ENCODE measurements around the gene HFM1. TPM values are rescaled to one million over a fixed set of nuclear protein-coding genes. Genes with fewer than 3 reads are reported as not detected.

The HFM1 gene
- total and polyA plus RNA-seq, 2 donors (not counting 3 experiments of a cell fraction or from before 2014, with no cell fraction given), result 0.11 TPM; not detected in 1

DNA sequence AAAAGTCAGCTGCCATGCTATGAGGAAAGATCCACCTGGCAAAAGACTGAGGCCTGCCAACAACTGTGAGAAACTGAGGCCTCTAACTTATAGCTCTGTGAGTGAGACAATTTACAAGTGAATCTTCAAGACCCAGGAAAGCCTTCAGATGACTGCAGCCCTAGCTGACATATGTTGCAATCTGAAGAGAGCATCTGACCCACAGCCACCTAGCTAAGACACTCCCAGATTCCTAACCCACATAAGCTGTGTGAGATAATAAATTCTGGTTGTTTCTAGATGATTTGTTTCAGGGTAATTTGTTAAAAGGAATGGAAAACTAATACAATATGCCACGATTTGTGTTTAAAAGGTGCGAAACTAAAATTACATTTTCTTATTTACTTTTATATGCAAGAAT is 55.1 kb downstream of the HFM1 start:
- FAIRE-seq, result no peak
- intact Hi-C loops (cut with micrococcal nuclease) (no loop called here), dilution Hi-C loops (cut with MboI; ENCODE audit: extremely low pct_ligation_motif_present, low sequenced_read_pairs) (no loop called here)
- DNase-seq (ENCODE audit: low read depth, low spot score), result no peak
- Histone ChIP-seq H3K79me2 (ENCODE audit: control insufficient read depth, insufficient read depth, low read length) (no peaks in the 10 kb centered on the region), H2AFZ (ENCODE audit: low read depth, low read length) (no peak overlapping the region), H3K9me1 (replicated peaks; ENCODE audit: control insufficient read depth, extremely low read depth, insufficient read depth, low read length) (no peaks in the 10 kb centered on the region), H3K36me3 (ENCODE audit: control insufficient read depth in 2 of 2, extremely low read depth in 1 of 2, insufficient read depth in 2 of 2, low read length in 2 of 2) (no peaks in the 10 kb centered on the region), H3K9me3 (replicated peaks; ENCODE audit: control insufficient read depth, insufficient read depth, low read length) (no peaks in the 10 kb centered on the region), H3K4me1 (ENCODE audit: control insufficient read depth, extremely low read depth, insufficient read depth, low read length) (no peaks in the 10 kb centered on the region), H3K4me3 (replicated peaks in 1 of 3; ENCODE audit: insufficient read depth in 1 of 3, low read depth in 1 of 3, low read length in 3 of 3) (no peak overlapping the region), H3K27ac (ENCODE audit: insufficient read depth, low read depth, low read length) (no peak overlapping the region), H3K27me3 (ENCODE audit: control insufficient read depth in 2 of 2, insufficient read depth in 2 of 2, low read length in 2 of 2) (no peaks in the 10 kb centered on the region), H3K9ac (replicated peaks; ENCODE audit: extremely low read depth, insufficient read depth, low read length) (no peak overlapping the region), H4K20me1 (replicated peaks; ENCODE audit: control insufficient read depth, extremely low read depth, insufficient read depth, low read length) (no peaks in the 10 kb centered on the region), H3K4me2 (ENCODE audit: insufficient read depth, low read length) (no peak overlapping the region)
- BruUV-seq (replicated peaks), result no TSS peak
- ChIA-PET CTCF (no interaction called here), POLR2A (no interaction called here)
- TF ChIP-seq FOS (IDR thresholded peaks at IDR 0.05; ENCODE audit: borderline replicate concordance, insufficient read depth, low read length) (no peak), MAX (IDR thresholded peaks at IDR 0.05; ENCODE audit: insufficient read depth, insufficient read length) (no peak), GATA2 (IDR thresholded peaks at IDR 0.05; ENCODE audit: insufficient read depth, insufficient read length, low read depth, low read length) (no peak), EZH2 (IDR thresholded peaks at IDR 0.05; ENCODE audit: borderline replicate concordance, low read depth, low read length, severe bottlenecking) (no peak), POLR2AphosphoS5 (IDR thresholded peaks at IDR 0.05; ENCODE audit: insufficient read depth, low read depth, low read length) (no peak), POLR2A (IDR thresholded peaks at IDR 0.05; ENCODE audit: low read depth, low read length) (no peak), JUN (IDR thresholded peaks at IDR 0.05; ENCODE audit: borderline replicate concordance, insufficient read depth, insufficient read length, low read depth) (no peak), MYC (IDR thresholded peaks at IDR 0.05; ENCODE audit: low read depth, low read length) (no peak)
- TF ChIP-seq, protein P1, sequence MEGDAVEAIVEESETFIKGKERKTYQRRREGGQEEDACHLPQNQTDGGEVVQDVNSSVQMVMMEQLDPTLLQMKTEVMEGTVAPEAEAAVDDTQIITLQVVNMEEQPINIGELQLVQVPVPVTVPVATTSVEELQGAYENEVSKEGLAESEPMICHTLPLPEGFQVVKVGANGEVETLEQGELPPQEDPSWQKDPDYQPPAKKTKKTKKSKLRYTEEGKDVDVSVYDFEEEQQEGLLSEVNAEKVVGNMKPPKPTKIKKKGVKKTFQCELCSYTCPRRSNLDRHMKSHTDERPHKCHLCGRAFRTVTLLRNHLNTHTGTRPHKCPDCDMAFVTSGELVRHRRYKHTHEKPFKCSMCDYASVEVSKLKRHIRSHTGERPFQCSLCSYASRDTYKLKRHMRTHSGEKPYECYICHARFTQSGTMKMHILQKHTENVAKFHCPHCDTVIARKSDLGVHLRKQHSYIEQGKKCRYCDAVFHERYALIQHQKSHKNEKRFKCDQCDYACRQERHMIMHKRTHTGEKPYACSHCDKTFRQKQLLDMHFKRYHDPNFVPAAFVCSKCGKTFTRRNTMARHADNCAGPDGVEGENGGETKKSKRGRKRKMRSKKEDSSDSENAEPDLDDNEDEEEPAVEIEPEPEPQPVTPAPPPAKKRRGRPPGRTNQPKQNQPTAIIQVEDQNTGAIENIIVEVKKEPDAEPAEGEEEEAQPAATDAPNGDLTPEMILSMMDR (IDR thresholded peaks at IDR 0.05; ENCODE audit: extremely low read depth in 1 of 2, insufficient read depth in 1 of 2, low read depth in 1 of 2, low read length in 2 of 2), result no peak
